GM21528 (cell line): ENCODE measurements around the gene RNF32.
"Not testable (repeated sequence)": the region's sequence is repeated elsewhere in the genome, so short reads cannot be mapped to it uniquely, and the experiment has no call there.

Experiments
- ATAC-seq: cut with Tn5 transposase; IDR thresholded peaks from one replicate; pipeline ENCODE4 v1.9.1; 2021; ENCODE audit warnings: mild to moderate bottlenecking, moderate library complexity; ENCODE audit not compliant: unreplicated experiment, low FRiP score

The RNF32 gene

GRCh38 chr7:156639426-156640256 lies 933 bp upstream of the RNF32 start:
- no peak for ATAC-seq

GRCh38 chr7:156640949-156641485 lies 443 bp downstream of the RNF32 start:
- ATAC-seq, result peak; percentile 63

- ATAC-seq, result no peak
Measured at GRCh38 chr7:156642306-156643045, 1.9 kb downstream of the RNF32 start.

- ATAC-seq, result not testable (repeated sequence)
Measured at GRCh38 chr7:156647330-156647729, 6.8 kb downstream of the RNF32 start.

GRCh38 chr7:156650042-156650441 lies 9.5 kb downstream of the RNF32 start:
- ATAC-seq, result no peak

GRCh38 chr7:156651474-156651873 lies 10.9 kb downstream of the RNF32 start:
- ATAC-seq, result no peak

GRCh38 chr7:156652886-156653568 lies 12.5 kb downstream of the RNF32 start:
- ATAC-seq, result no peak

- ATAC-seq, result no peak
Measured at GRCh38 chr7:156654511-156655234, 14.1 kb downstream of the RNF32 start.

GRCh38 chr7:156655251-156655650 lies 14.7 kb downstream of the RNF32 start:
- ATAC-seq, result no peak

GRCh38 chr7:156655983-156656382 lies 15.4 kb downstream of the RNF32 start:
- no peak for ATAC-seq

- ATAC-seq, result no peak
Measured at GRCh38 chr7:156656598-156656997, 16.0 kb downstream of the RNF32 start.

GRCh38 chr7:156657681-156658080 lies 17.1 kb downstream of the RNF32 start:
- ATAC-seq, result no peak

- ATAC-seq, result no peak
Measured at GRCh38 chr7:156659203-156659602, 18.6 kb downstream of the RNF32 start.

GRCh38 chr7:156659961-156660360 lies 19.4 kb downstream of the RNF32 start:
- ATAC-seq, result no peak

- no peak for ATAC-seq
Measured at GRCh38 chr7:156661637-156662036, 21.1 kb downstream of the RNF32 start.

- ATAC-seq, result no peak
Measured at GRCh38 chr7:156662277-156662676, 21.7 kb downstream of the RNF32 start.

GRCh38 chr7:156665101-156665500 lies 24.5 kb downstream of the RNF32 start:
- no peak for ATAC-seq

GRCh38 chr7:156666368-156667109 lies 26.0 kb downstream of the RNF32 start:
- no peak for ATAC-seq

GRCh38 chr7:156667110-156667426 lies 26.5 kb downstream of the RNF32 start:
- ATAC-seq, result no peak
